ENCODE results near the gene CALU.
A peak's percentile ranks its signal among the peaks of the same experiment; 100 is the strongest.

Gene CALU

GRCh38 chr7:128794436-128794835 is 55.3 kb downstream of the CALU start:
- Mint-ChIP-seq H3K4me1 (peaks cover 28% of the 10 kb centered on the region), H3K27me3 (ENCODE audit: low read depth) (peaks cover 8% of the 10 kb centered on the region), H3K9me3 (no peaks in the 10 kb centered on the region), H3K36me3 (ENCODE audit: low read depth) (peaks cover 34% of the 10 kb centered on the region), H3K4me3 (no peak overlapping the region), H3K27ac (no peak overlapping the region)
- TF ChIP-seq CTCF (IDR thresholded peaks at IDR 0.05; ENCODE audit: unreplicated experiment in 3 of 3), result no peak

- Mint-ChIP-seq H3K4me1 (peaks cover 27% of the 10 kb centered on the region), H3K27ac (no peak overlapping the region), H3K9me3 (no peaks in the 10 kb centered on the region)
These were observed 56.0 kb downstream of the CALU start for GRCh38 chr7:128795129-128795528.

DNA sequence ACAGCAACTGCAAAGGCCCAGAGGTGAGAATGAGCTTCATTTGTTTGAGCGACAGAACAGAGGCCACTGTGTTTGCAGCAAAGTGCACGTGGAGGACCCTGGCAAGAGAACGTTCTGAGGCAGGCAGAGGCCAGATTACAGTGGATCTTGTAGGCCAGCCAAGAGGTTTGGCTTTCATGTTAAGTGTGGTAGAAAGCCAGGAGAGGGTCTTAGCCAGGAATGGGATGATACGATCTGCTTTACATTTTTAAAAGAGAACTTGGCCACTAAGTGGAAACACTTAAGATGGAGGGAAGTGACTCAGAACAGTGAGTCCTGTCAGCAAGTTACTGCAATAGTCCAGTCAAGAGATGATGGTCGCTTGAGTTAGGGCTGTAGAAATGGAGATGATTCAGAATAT is 57.2 kb downstream of the CALU start:
- Mint-ChIP-seq H3K4me3 (peak overlapping the region in 1 of 3 experiments; percentile 41), H3K36me3 (ENCODE audit: low read depth) (peaks cover 45% of the 10 kb centered on the region), H3K27ac (peak overlapping the region in 2 of 3 experiments; percentile 29 to 42), H3K4me1 (peaks cover 24% of the 10 kb centered on the region), H3K9me3 (no peaks in the 10 kb centered on the region), H3K27me3 (ENCODE audit: low read depth) (no peaks in the 10 kb centered on the region)
- no peak for TF ChIP-seq CTCF (IDR thresholded peaks at IDR 0.05; ENCODE audit: unreplicated experiment in 3 of 3)

More at GRCh38 chr7:128795129-128795528, 56.0 kb downstream of the CALU start:
- peak overlapping the region in 1 of 3 experiments; percentile 44 for H3K4me3 Mint-ChIP-seq
- H3K27me3 Mint-ChIP-seq (ENCODE audit: low read depth), result peaks cover 5% of the 10 kb centered on the region
- TF ChIP-seq CTCF (IDR thresholded peaks at IDR 0.05; ENCODE audit: unreplicated experiment in 3 of 3), result no peak
- H3K36me3 Mint-ChIP-seq (ENCODE audit: low read depth), result peaks cover 36% of the 10 kb centered on the region

- no peak for TF ChIP-seq CTCF (IDR thresholded peaks at IDR 0.05; ENCODE audit: unreplicated experiment in 3 of 3)
- H3K4me1 Mint-ChIP-seq, result peaks cover 24% of the 10 kb centered on the region
- H3K27ac Mint-ChIP-seq, result no peak overlapping the region
- H3K27me3 Mint-ChIP-seq (ENCODE audit: low read depth), result no peaks in the 10 kb centered on the region
- H3K4me3 Mint-ChIP-seq, result no peak overlapping the region
- peaks cover 46% of the 10 kb centered on the region for H3K36me3 Mint-ChIP-seq (ENCODE audit: low read depth)
- H3K9me3 Mint-ChIP-seq, result no peaks in the 10 kb centered on the region
These were observed 60.3 kb downstream of the CALU start for GRCh38 chr7:128799451-128799850.

GRCh38 chr7:128800567-128800966 is 61.4 kb downstream of the CALU start:
- Mint-ChIP-seq H3K27me3 (ENCODE audit: low read depth) (no peaks in the 10 kb centered on the region), H3K9me3 (no peaks in the 10 kb centered on the region), H3K4me1 (peaks cover 18% of the 10 kb centered on the region), H3K4me3 (no peak overlapping the region), H3K36me3 (ENCODE audit: low read depth) (peaks cover 48% of the 10 kb centered on the region), H3K27ac (no peak overlapping the region)
- no peak for TF ChIP-seq CTCF (IDR thresholded peaks at IDR 0.05; ENCODE audit: unreplicated experiment in 3 of 3)

- Mint-ChIP-seq H3K36me3 (ENCODE audit: low read depth) (peaks cover 47% of the 10 kb centered on the region), H3K27me3 (ENCODE audit: low read depth) (no peaks in the 10 kb centered on the region), H3K9me3 (no peaks in the 10 kb centered on the region), H3K4me3 (no peak overlapping the region), H3K27ac (no peak overlapping the region), H3K4me1 (peaks cover 13% of the 10 kb centered on the region)
- TF ChIP-seq CTCF (IDR thresholded peaks at IDR 0.05; ENCODE audit: unreplicated experiment in 3 of 3), result no peak
These were observed 61.8 kb downstream of the CALU start for GRCh38 chr7:128801003-128801402.

Data from nephron (organoid).